Liver (tissue), 9 donors: Measurements from ENCODE around the gene TBC1D20. TPM values are rescaled to one million over a fixed set of nuclear protein-coding genes. Genes with fewer than 3 reads are reported as not detected.

Experiments used
- DNase-seq: peaks from one replicate; pipeline ENCODE4 v3.0.0-alpha.2; 2017; ENCODE audit warnings: low spot score
- H3K27ac ChIP-seq, 2 donors: one replicate each; pipeline ENCODE4 v1.7.0; 2013; ENCODE audit warnings: inconsistent platforms in 2 of 2, low read length in 2 of 2, control low read depth in 1 of 2, low read depth in 1 of 2, mild to moderate bottlenecking in 1 of 2
- H3K27me3 ChIP-seq, 4 donors: one replicate each; pipeline versions ENCODE4 v1.6.1 to v1.7.0; 2013; ENCODE audit warnings: low read length in 3 of 4, inconsistent platforms in 1 of 4, mild to moderate bottlenecking in 1 of 4, moderate library complexity in 1 of 4; ENCODE audit not compliant: control insufficient read depth in 4 of 4, insufficient read depth in 4 of 4
- H3K36me3 ChIP-seq, 4 donors: one replicate each; pipeline versions ENCODE4 v1.6.1 to v1.7.0; 2013; ENCODE audit warnings: low read length in 3 of 4, mild to moderate bottlenecking in 3 of 4, low read depth in 1 of 4, moderate library complexity in 1 of 4; ENCODE audit not compliant: control insufficient read depth in 4 of 4, insufficient read depth in 3 of 4
- H3K4me1 ChIP-seq, 4 donors: one replicate each; pipeline versions ENCODE4 v1.6.1 to v1.7.0; 2013; ENCODE audit warnings: low read length in 3 of 4, mild to moderate bottlenecking in 3 of 4, moderate library complexity in 1 of 4; ENCODE audit not compliant: control insufficient read depth in 4 of 4, insufficient read depth in 4 of 4
- H3K4me3 ChIP-seq, 3 donors: one replicate each; pipeline versions ENCODE4 v1.6.1 to v1.7.0; 2013; ENCODE audit warnings: low read length in 3 of 3, control low read depth in 1 of 3, low read depth in 1 of 3, mild to moderate bottlenecking in 1 of 3
- H3K9ac ChIP-seq, 2 donors: one replicate each; pipeline ENCODE4 v1.7.0; 2013; ENCODE audit warnings: low read length in 2 of 2, mild to moderate bottlenecking in 2 of 2, moderate library complexity in 2 of 2, control low read depth in 1 of 2, low read depth in 1 of 2
- H3K9me3 ChIP-seq, 4 donors: one replicate each; pipeline versions ENCODE4 v1.6.1 to v1.7.0; 2013; ENCODE audit warnings: low read length in 3 of 4; ENCODE audit not compliant: control insufficient read depth in 4 of 4
- EGR1 ChIP-seq, 2 donors: IDR thresholded peaks; 2 replicates each; pipeline ENCODE4 v1.6.1; 2016 to 2018; ENCODE audit warnings: antibody characterized with exemption in 2 of 2, low read depth in 2 of 2
- FOXA1 ChIP-seq: IDR thresholded peaks from 2 replicates; pipeline ENCODE4 v1.6.1; 2016; ENCODE audit warnings: antibody characterized with exemption
- FOXA2 ChIP-seq: IDR thresholded peaks from 2 replicates; pipeline ENCODE4 v1.6.1; 2016; ENCODE audit warnings: antibody characterized with exemption
- GABPA ChIP-seq, 2 donors: IDR thresholded peaks in 1 of 2; conservative IDR thresholded peaks in 1 of 2; 2 replicates each; pipeline ENCODE4 v1.6.1; 2016; ENCODE audit warnings: antibody characterized with exemption in 2 of 2, mild to moderate bottlenecking in 1 of 2, moderate library complexity in 1 of 2
- HNF4A ChIP-seq, 2 donors: conservative IDR thresholded peaks; 2 replicates each; pipeline ENCODE4 v1.6.1; 2016; ENCODE audit warnings: antibody characterized with exemption in 2 of 2, mild to moderate bottlenecking in 2 of 2
- HNF4G ChIP-seq: IDR thresholded peaks from 2 replicates; pipeline ENCODE4 v1.6.1; 2016; ENCODE audit warnings: antibody characterized with exemption
- JUND ChIP-seq, 2 donors: IDR thresholded peaks; 2 replicates each; pipeline ENCODE4 v1.6.1; 2016; ENCODE audit warnings: antibody characterized with exemption in 2 of 2
- RAD21 ChIP-seq, 2 donors: IDR thresholded peaks; 2 replicates each; pipeline ENCODE4 v1.6.1; 2016; ENCODE audit warnings: antibody characterized with exemption in 2 of 2, mild to moderate bottlenecking in 2 of 2
- RXRA ChIP-seq, 2 donors: IDR thresholded peaks; 2 replicates each; pipeline ENCODE4 v1.6.1; 2017 to 2018; ENCODE audit warnings: antibody characterized with exemption in 2 of 2, mild to moderate bottlenecking in 1 of 2
- SP1 ChIP-seq: IDR thresholded peaks from 2 replicates; pipeline ENCODE4 v1.6.1; 2018; ENCODE audit warnings: antibody characterized with exemption, mild to moderate bottlenecking
- TAF1 ChIP-seq: conservative IDR thresholded peaks from 2 replicates; pipeline ENCODE4 v1.6.1; 2016; ENCODE audit warnings: antibody characterized with exemption, mild to moderate bottlenecking
- YY1 ChIP-seq: IDR thresholded peaks from 2 replicates; pipeline ENCODE4 v1.6.1; 2016; ENCODE audit warnings: antibody characterized with exemption, mild to moderate bottlenecking
- whole genome bisulfite sequencing: extraction: QIAGEN DNeasy Blood & Tissue Kit; methylation state at CpG from one replicate; pipeline ENCODE4 v1.1.7; 2013; 5-methylcytosine and 5-hydroxymethylcytosine counted together
- polyA plus RNA-seq, 2 donors: library from polyadenylated mRNA; stranded (reverse) in 1 of 2; unstranded in 1 of 2; fragments of 200-250 nt in 1 of 2; fragments of >200 nt in 1 of 2; fragmentation: Nextera tagmentation in 1 of 2; extraction: Ambion mirVana in 1 of 2; gene quantifications; one replicate each; pipeline versions ENCODE4 v1.2.1 to v1.2.3, GENCODE V29; 2013 to 2015
- total RNA-seq, 2 donors: library from RNA; depleted of rRNA; stranded (reverse); fragments of >200 nt; gene quantifications; one replicate each; pipeline ENCODE4 v1.2.3, GENCODE V29; 2014
- TF ChIP-seq, protein P1 (sequence below): fragments of 150-350 bp; IDR thresholded peaks from 2 replicates; pipeline ENCODE4 v1.5.1; 2017; ENCODE audit warnings: improper control_type of control experiment, low read depth, low read length; ENCODE audit not compliant: missing input control
- TF ChIP-seq, protein P2 (sequence below): IDR thresholded peaks from 2 replicates; pipeline ENCODE4 v1.6.1; 2016; ENCODE audit warnings: antibody characterized with exemption, mild to moderate bottlenecking
- TF ChIP-seq, protein P3 (sequence below): IDR thresholded peaks from 2 replicates; pipeline ENCODE4 v1.6.1; 2016; ENCODE audit warnings: antibody characterized with exemption
- TF ChIP-seq, protein P4 (sequence below): IDR thresholded peaks from 2 replicates; pipeline ENCODE4 v1.6.1; 2016; ENCODE audit warnings: antibody characterized with exemption
- TF ChIP-seq, protein P5 (sequence below): IDR thresholded peaks from 2 replicates; pipeline ENCODE4 v1.6.1; 2016; ENCODE audit warnings: antibody characterized with exemption
- donor health status: healthy.
- donor health status: healthy.
- donor health status: healthy.
- donor health status: healthy.
- donor health status: healthy.

The TBC1D20 gene
- total and polyA plus RNA-seq, 4 donors, result 8.7 to 18.9 (median 11.9) TPM

DNA sequence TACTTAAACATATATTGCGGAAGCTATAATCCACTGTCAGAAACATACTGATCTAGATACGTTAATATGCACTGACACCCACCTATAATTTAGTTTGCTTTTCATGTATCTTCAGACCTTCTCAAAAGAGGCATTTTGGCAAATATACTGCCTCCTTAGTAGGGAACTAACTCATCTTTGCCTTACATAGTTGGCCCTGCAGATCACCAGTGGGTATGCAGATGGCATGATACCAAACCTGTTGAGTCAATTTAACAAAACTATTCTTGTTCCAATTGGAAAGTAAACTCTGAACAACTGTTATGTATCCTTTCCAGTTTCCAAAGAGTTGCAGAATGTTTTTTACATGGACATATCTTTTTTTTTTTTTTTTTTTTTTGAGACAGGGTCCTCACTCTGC, 35.6 kb upstream of the TBC1D20 start:
- no peak overlapping the region for H3K9ac ChIP-seq
- no peak overlapping the region for H3K27ac ChIP-seq
- H3K9me3 ChIP-seq, result no peaks in the 10 kb centered on the region
- no peak overlapping the region for H3K4me3 ChIP-seq
- H3K4me1 ChIP-seq, result peaks cover 1 to 17% (median 16%) of the 10 kb centered on the region in 4 donors
- WGBS, result 97% methylated on average over 2 of the region's 2 CpGs
- H3K27me3 ChIP-seq, result no peaks in the 10 kb centered on the region
- DNase-seq, result no peak
- peaks cover 10 to 46% (median 37%) of the 10 kb centered on the region in 4 donors for H3K36me3 ChIP-seq
- TF ChIP-seq TAF1, result no peak
- no peak for TF ChIP-seq FOXA1
- TF ChIP-seq SP1, result no peak
- TF ChIP-seq, protein P1, sequence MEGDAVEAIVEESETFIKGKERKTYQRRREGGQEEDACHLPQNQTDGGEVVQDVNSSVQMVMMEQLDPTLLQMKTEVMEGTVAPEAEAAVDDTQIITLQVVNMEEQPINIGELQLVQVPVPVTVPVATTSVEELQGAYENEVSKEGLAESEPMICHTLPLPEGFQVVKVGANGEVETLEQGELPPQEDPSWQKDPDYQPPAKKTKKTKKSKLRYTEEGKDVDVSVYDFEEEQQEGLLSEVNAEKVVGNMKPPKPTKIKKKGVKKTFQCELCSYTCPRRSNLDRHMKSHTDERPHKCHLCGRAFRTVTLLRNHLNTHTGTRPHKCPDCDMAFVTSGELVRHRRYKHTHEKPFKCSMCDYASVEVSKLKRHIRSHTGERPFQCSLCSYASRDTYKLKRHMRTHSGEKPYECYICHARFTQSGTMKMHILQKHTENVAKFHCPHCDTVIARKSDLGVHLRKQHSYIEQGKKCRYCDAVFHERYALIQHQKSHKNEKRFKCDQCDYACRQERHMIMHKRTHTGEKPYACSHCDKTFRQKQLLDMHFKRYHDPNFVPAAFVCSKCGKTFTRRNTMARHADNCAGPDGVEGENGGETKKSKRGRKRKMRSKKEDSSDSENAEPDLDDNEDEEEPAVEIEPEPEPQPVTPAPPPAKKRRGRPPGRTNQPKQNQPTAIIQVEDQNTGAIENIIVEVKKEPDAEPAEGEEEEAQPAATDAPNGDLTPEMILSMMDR, result no peak
- TF ChIP-seq, protein P2, sequence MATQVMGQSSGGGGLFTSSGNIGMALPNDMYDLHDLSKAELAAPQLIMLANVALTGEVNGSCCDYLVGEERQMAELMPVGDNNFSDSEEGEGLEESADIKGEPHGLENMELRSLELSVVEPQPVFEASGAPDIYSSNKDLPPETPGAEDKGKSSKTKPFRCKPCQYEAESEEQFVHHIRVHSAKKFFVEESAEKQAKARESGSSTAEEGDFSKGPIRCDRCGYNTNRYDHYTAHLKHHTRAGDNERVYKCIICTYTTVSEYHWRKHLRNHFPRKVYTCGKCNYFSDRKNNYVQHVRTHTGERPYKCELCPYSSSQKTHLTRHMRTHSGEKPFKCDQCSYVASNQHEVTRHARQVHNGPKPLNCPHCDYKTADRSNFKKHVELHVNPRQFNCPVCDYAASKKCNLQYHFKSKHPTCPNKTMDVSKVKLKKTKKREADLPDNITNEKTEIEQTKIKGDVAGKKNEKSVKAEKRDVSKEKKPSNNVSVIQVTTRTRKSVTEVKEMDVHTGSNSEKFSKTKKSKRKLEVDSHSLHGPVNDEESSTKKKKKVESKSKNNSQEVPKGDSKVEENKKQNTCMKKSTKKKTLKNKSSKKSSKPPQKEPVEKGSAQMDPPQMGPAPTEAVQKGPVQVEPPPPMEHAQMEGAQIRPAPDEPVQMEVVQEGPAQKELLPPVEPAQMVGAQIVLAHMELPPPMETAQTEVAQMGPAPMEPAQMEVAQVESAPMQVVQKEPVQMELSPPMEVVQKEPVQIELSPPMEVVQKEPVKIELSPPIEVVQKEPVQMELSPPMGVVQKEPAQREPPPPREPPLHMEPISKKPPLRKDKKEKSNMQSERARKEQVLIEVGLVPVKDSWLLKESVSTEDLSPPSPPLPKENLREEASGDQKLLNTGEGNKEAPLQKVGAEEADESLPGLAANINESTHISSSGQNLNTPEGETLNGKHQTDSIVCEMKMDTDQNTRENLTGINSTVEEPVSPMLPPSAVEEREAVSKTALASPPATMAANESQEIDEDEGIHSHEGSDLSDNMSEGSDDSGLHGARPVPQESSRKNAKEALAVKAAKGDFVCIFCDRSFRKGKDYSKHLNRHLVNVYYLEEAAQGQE, result no peak

DNA sequence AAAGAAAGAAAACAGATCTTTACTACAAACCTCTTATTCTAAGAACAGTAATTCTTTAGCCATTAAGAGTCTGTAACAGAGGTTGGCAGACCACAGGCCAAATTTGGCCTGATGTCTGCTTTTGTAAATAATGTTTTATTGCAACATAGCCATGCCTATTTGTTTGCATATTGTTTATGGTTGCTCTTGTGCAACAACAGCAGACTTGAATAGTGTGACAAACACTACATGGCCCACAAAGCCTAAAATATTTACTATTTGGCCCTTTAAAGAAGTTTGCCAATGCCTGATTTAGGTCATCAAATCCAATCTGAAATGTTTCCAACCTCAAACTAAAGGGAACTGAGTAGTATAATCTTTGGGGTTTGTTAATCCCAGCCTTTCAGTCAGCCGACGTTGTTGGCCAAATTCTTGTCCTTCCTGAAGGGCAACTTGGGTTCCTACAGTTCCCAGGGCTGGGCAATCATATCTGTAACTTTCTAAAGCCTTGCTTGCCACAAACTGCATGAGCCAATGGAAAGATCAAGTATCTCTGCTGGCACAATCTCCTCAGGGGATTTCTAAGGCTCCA, 33.9 kb upstream of the TBC1D20 start:
- peaks cover 11 to 43% (median 33%) of the 10 kb centered on the region in 4 donors for H3K36me3 ChIP-seq
- H3K4me1 ChIP-seq, result peaks cover 1 to 17% (median 16%) of the 10 kb centered on the region in 4 donors
- peak overlapping the region; percentile 57 to 84 for H3K27ac ChIP-seq
- WGBS, result 31% methylated on average over 2 of the region's 2 CpGs
- H3K9ac ChIP-seq, result no peak overlapping the region
- no peak for DNase-seq
- no peak overlapping the region for H3K4me3 ChIP-seq
- no peaks in the 10 kb centered on the region for H3K9me3 ChIP-seq
- H3K27me3 ChIP-seq, result no peaks in the 10 kb centered on the region
- peak; percentile 39 to 50 for TF ChIP-seq RAD21 (IDR thresholded peaks at IDR 0.05)
- TF ChIP-seq, protein P3, sequence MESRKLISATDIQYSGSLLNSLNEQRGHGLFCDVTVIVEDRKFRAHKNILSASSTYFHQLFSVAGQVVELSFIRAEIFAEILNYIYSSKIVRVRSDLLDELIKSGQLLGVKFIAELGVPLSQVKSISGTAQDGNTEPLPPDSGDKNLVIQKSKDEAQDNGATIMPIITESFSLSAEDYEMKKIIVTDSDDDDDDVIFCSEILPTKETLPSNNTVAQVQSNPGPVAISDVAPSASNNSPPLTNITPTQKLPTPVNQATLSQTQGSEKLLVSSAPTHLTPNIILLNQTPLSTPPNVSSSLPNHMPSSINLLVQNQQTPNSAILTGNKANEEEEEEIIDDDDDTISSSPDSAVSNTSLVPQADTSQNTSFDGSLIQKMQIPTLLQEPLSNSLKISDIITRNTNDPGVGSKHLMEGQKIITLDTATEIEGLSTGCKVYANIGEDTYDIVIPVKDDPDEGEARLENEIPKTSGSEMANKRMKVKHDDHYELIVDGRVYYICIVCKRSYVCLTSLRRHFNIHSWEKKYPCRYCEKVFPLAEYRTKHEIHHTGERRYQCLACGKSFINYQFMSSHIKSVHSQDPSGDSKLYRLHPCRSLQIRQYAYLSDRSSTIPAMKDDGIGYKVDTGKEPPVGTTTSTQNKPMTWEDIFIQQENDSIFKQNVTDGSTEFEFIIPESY, result peak; percentile 72
- peak; percentile 71 for TF ChIP-seq FOXA1
- TF ChIP-seq GABPA (IDR thresholded peaks at IDR 0.05 in 1 of 2, conservative IDR thresholded peaks at IDR 0.05 in 1 of 2), result peak in 1 of 2 donors; percentile 41
- TF ChIP-seq, protein P1, result no peak
- TF ChIP-seq JUND (IDR thresholded peaks at IDR 0.05), result peak in 1 of 2 donors; percentile 61
- peak; percentile 70 for TF ChIP-seq SP1
- peak; percentile 63 to 81 for TF ChIP-seq HNF4A (conservative IDR thresholded peaks at IDR 0.05)
- no peak for TF ChIP-seq HNF4G
- TF ChIP-seq EGR1 (IDR thresholded peaks at IDR 0.05; ENCODE audit: low read depth in 2 of 2), result peak in 1 of 2 donors; percentile 47
- TF ChIP-seq RXRA (IDR thresholded peaks at IDR 0.05), result peak; percentile 48 to 88
- TF ChIP-seq, protein P4, sequence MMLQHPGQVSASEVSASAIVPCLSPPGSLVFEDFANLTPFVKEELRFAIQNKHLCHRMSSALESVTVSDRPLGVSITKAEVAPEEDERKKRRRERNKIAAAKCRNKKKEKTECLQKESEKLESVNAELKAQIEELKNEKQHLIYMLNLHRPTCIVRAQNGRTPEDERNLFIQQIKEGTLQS, result no peak
- TF ChIP-seq, protein P5, sequence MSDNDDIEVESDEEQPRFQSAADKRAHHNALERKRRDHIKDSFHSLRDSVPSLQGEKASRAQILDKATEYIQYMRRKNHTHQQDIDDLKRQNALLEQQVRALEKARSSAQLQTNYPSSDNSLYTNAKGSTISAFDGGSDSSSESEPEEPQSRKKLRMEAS, result peak; percentile 46
- TF ChIP-seq, protein P2, result peak; percentile 58
- TF ChIP-seq YY1, result peak; percentile 79
- peak; percentile 95 for TF ChIP-seq FOXA2
- TF ChIP-seq TAF1, result no peak
